Esophagus (tissue), 2 donors: Measurements from ENCODE around the gene DACH1. TPM values are rescaled to one million over a fixed set of nuclear protein-coding genes. Genes with fewer than 3 reads are reported as not detected.

Source experiments
- H3K27ac ChIP-seq, 2 donors: one replicate each; pipeline ENCODE4 v1.5.1; 2013; ENCODE audit warnings: low read depth in 2 of 2, mild to moderate bottlenecking in 2 of 2, inconsistent platforms in 1 of 2, low read length in 1 of 2, moderate library complexity in 1 of 2
- H3K27me3 ChIP-seq, 2 donors: one replicate each; pipeline ENCODE4 v1.6.1; 2013; ENCODE audit warnings: low read length in 2 of 2, control low read depth in 1 of 2, mild to moderate bottlenecking in 1 of 2; ENCODE audit not compliant: insufficient read depth in 2 of 2, control insufficient read depth in 1 of 2
- H3K36me3 ChIP-seq, 2 donors: one replicate each; pipeline ENCODE4 v1.6.1; 2013; ENCODE audit warnings: low read length in 1 of 2; ENCODE audit not compliant: control insufficient read depth in 2 of 2, insufficient read depth in 2 of 2
- H3K4me1 ChIP-seq, 2 donors: one replicate each; pipeline ENCODE4 v1.6.1; 2013; ENCODE audit warnings: low read length in 1 of 2; ENCODE audit not compliant: control insufficient read depth in 2 of 2, insufficient read depth in 2 of 2
- H3K4me3 ChIP-seq, 2 donors: one replicate each; pipeline ENCODE4 v1.5.1; 2013; ENCODE audit warnings: low read length in 2 of 2, mild to moderate bottlenecking in 2 of 2, low read depth in 1 of 2, moderate library complexity in 1 of 2
- H3K9me3 ChIP-seq, 2 donors: one replicate each; pipeline ENCODE4 v1.6.1; 2013; ENCODE audit warnings: mild to moderate bottlenecking in 2 of 2, low read depth in 1 of 2, low read length in 1 of 2, moderate library complexity in 1 of 2; ENCODE audit not compliant: control insufficient read depth in 2 of 2, insufficient read depth in 1 of 2
- WGBS, 2 donors: extraction: QIAGEN DNeasy Blood & Tissue Kit; methylation state at CpG; one replicate each; pipeline ENCODE4 v1.1.7; 2013; 5-methylcytosine and 5-hydroxymethylcytosine counted together
- polyA plus RNA-seq, 2 donors: library from polyadenylated mRNA; stranded (reverse); fragments of 200-250 nt; gene quantifications; one replicate each; pipeline ENCODE4 v1.2.3, GENCODE V29; 2013
- donor health status: healthy with polysubstance abuse.
- donor health status: Bipolar disorder and iron deficiency.

DACH1 gene
- polyA plus RNA-seq, 2 donors: 0.16 TPM

GRCh38 chr13:71488201-71488600, 378.8 kb downstream of the DACH1 start:
- Histone ChIP-seq H3K27me3 (no peaks in the 10 kb centered on the region), H3K36me3 (no peaks in the 10 kb centered on the region), H3K4me1 (no peaks in the 10 kb centered on the region), H3K4me3 (no peak overlapping the region), H3K9me3 (no peaks in the 10 kb centered on the region), H3K27ac (no peak overlapping the region)
- 49 to 62% methylated on average over 1 of the region's 1 CpG for WGBS, 2 donors

- H3K27me3 ChIP-seq: no peaks in the 10 kb centered on the region
- H3K4me1 ChIP-seq: no peaks in the 10 kb centered on the region
- WGBS, 2 donors: 58 to 70% methylated on average over 1 of the region's 1 CpG
- no peaks in the 10 kb centered on the region for H3K9me3 ChIP-seq
- H3K36me3 ChIP-seq: no peaks in the 10 kb centered on the region
- H3K4me3 ChIP-seq: no peak overlapping the region
- no peak overlapping the region for H3K27ac ChIP-seq
Observed at GRCh38 chr13:71485913-71486312, 381.1 kb downstream of the DACH1 start.

GRCh38 chr13:71483733-71484132, 383.3 kb downstream of the DACH1 start:
- Histone ChIP-seq H3K4me1 (no peaks in the 10 kb centered on the region), H3K9me3 (no peaks in the 10 kb centered on the region), H3K27ac (no peak overlapping the region), H3K36me3 (no peaks in the 10 kb centered on the region), H3K4me3 (no peak overlapping the region), H3K27me3 (no peaks in the 10 kb centered on the region)

- H3K4me3 ChIP-seq: no peak overlapping the region
- no peaks in the 10 kb centered on the region for H3K27me3 ChIP-seq
- H3K27ac ChIP-seq: no peak overlapping the region
- WGBS, 2 donors: 94 to 96% methylated on average over 3 of the region's 3 CpGs
- no peaks in the 10 kb centered on the region for H3K9me3 ChIP-seq
- H3K36me3 ChIP-seq: no peaks in the 10 kb centered on the region
- H3K4me1 ChIP-seq: no peaks in the 10 kb centered on the region
Observed at GRCh38 chr13:71481501-71481900, 385.5 kb downstream of the DACH1 start.

DNA sequence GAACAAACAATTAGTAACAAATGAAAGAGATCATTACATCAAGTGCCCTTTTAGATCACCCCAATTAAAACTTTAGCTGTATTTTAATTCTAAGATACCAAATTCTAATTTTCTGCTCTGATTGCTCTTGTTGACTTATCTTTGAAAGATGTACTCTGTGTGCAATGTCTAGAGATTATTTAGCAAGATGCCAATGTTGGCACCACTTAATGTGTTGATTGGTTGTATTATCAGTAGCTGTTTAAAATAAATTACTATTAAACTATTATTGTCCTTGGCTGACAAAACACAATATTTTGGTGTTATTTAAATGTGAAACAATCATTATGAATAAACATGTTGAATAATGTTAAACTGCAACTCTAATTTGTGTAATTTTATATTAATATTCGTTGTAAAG, 386.0 kb downstream of the DACH1 start:
- Histone ChIP-seq H3K27ac (no peak overlapping the region), H3K36me3 (no peaks in the 10 kb centered on the region), H3K27me3 (no peaks in the 10 kb centered on the region), H3K9me3 (no peaks in the 10 kb centered on the region), H3K4me3 (no peak overlapping the region), H3K4me1 (no peaks in the 10 kb centered on the region)
- 58 to 60% methylated on average over 1 of the region's 1 CpG for WGBS, 2 donors

GRCh38 chr13:71477735-71478134, 389.3 kb downstream of the DACH1 start:
- WGBS, 2 donors: 83 to 84% methylated on average over 6 of the region's 6 CpGs
- no peaks in the 10 kb centered on the region for H3K27me3 ChIP-seq
- H3K9me3 ChIP-seq: no peaks in the 10 kb centered on the region
- H3K4me3 ChIP-seq: no peak overlapping the region
- H3K27ac ChIP-seq: no peak overlapping the region
- H3K36me3 ChIP-seq: no peaks in the 10 kb centered on the region
- no peaks in the 10 kb centered on the region for H3K4me1 ChIP-seq

GRCh38 chr13:71474936-71475335, 392.1 kb downstream of the DACH1 start:
- no peak overlapping the region for H3K27ac ChIP-seq
- no peaks in the 10 kb centered on the region for H3K9me3 ChIP-seq
- H3K4me3 ChIP-seq: no peak overlapping the region
- no peaks in the 10 kb centered on the region for H3K4me1 ChIP-seq
- no peaks in the 10 kb centered on the region for H3K36me3 ChIP-seq
- no peaks in the 10 kb centered on the region for H3K27me3 ChIP-seq
- WGBS, 2 donors: 71 to 73% methylated on average over 3 of the region's 3 CpGs

- Histone ChIP-seq H3K27ac (no peak overlapping the region), H3K4me3 (no peak overlapping the region), H3K9me3 (no peaks in the 10 kb centered on the region), H3K36me3 (no peaks in the 10 kb centered on the region), H3K4me1 (no peaks in the 10 kb centered on the region), H3K27me3 (no peaks in the 10 kb centered on the region)
- WGBS, 2 donors: 46 to 48% methylated on average over 1 of the region's 1 CpG
Observed at GRCh38 chr13:71469626-71470025, 397.4 kb downstream of the DACH1 start.

DNA sequence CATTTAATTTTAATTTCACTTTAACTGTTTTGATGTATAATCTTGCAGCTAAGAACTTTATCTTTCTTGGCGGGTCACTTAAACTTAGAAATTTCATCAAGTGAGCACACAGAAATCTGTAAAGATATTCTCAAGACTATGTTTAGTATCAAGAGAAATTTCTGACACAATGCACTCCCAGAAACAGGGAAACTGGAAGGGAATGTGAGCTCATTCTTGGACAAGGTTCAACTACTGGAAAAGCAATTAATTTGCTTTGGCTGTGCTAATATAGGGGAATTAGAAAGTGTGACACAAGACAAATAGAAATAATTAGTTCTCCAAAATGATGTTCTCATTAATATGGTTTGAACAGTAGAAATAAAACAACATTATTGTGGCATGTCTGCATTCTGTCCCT, 402.3 kb downstream of the DACH1 start:
- Histone ChIP-seq H3K9me3 (no peaks in the 10 kb centered on the region), H3K27me3 (no peaks in the 10 kb centered on the region), H3K4me3 (no peak overlapping the region), H3K4me1 (no peaks in the 10 kb centered on the region), H3K36me3 (no peaks in the 10 kb centered on the region), H3K27ac (no peak overlapping the region)
- 64 to 72% methylated on average over 1 of the region's 1 CpG for WGBS, 2 donors

GRCh38 chr13:71461892-71462291, 405.1 kb downstream of the DACH1 start:
- H3K4me1 ChIP-seq: no peaks in the 10 kb centered on the region
- no peaks in the 10 kb centered on the region for H3K9me3 ChIP-seq
- WGBS, 2 donors: 88% methylated on average over 1 of the region's 1 CpG
- no peak overlapping the region for H3K4me3 ChIP-seq
- no peaks in the 10 kb centered on the region for H3K36me3 ChIP-seq
- H3K27ac ChIP-seq: no peak overlapping the region
- no peaks in the 10 kb centered on the region for H3K27me3 ChIP-seq
